Hepatocyte (in vitro differentiated cells): ENCODE results near the gene NPR1.

Experiments used
- EZH2 ChIP-seq: fragments of 200-600 bp; sonication (generic); IDR thresholded peaks from 2 replicates; pipeline ENCODE4 v1.6.1; 2016; ENCODE audit warnings: antibody characterized with exemption, mild to moderate bottlenecking, borderline replicate concordance
- EZH2phosphoT487 ChIP-seq: fragments of 200-600 bp; sonication (generic); IDR thresholded peaks from one replicate; pipeline ENCODE4 v1.6.1; 2018; ENCODE audit warnings: antibody characterized with exemption, mild to moderate bottlenecking, low read depth, moderate library complexity; ENCODE audit not compliant: unreplicated experiment, severe bottlenecking
- TF ChIP-seq, protein P1 (sequence below): fragments of 200-600 bp; sonication (generic); IDR thresholded peaks from 2 replicates; pipeline ENCODE4 v1.5.1; 2016; ENCODE audit warnings: antibody characterized with exemption, mild to moderate bottlenecking; ENCODE audit not compliant: poor library complexity

DNA sequence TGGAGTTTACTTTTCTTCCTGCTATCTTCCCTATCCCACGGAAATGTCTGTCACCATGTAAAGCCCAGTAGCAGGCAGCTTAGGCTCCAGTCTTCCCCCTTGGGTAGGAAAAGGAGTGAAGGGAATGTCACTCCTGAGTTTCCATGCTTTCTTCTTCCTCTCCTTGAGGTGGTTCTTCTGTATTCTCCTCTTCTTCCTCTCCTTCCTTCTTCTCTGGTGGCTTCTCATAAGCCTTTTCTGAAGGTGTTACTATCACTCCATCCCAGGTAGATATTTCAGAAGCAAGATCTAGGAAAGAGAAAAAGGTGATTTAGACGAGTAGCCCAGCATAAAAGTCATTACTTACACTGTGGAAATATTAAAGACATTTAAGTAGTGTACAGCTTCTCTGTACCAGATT is 16.2 kb upstream of the NPR1 start:
- TF ChIP-seq, protein P1, sequence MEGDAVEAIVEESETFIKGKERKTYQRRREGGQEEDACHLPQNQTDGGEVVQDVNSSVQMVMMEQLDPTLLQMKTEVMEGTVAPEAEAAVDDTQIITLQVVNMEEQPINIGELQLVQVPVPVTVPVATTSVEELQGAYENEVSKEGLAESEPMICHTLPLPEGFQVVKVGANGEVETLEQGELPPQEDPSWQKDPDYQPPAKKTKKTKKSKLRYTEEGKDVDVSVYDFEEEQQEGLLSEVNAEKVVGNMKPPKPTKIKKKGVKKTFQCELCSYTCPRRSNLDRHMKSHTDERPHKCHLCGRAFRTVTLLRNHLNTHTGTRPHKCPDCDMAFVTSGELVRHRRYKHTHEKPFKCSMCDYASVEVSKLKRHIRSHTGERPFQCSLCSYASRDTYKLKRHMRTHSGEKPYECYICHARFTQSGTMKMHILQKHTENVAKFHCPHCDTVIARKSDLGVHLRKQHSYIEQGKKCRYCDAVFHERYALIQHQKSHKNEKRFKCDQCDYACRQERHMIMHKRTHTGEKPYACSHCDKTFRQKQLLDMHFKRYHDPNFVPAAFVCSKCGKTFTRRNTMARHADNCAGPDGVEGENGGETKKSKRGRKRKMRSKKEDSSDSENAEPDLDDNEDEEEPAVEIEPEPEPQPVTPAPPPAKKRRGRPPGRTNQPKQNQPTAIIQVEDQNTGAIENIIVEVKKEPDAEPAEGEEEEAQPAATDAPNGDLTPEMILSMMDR: no peak
- TF ChIP-seq EZH2phosphoT487 (no peak), EZH2 (no peak)
